ENCODE results near the gene COL26A1.

GRCh38 chr7:101582971-101583370 is 220.3 kb downstream of the COL26A1 start:
- TF ChIP-seq EZH2 (IDR thresholded peaks at IDR 0.05) (no peak), POLR2AphosphoS5 (IDR thresholded peaks at IDR 0.05; ENCODE audit: borderline replicate concordance, low read depth, low read length) (no peak), FOXP2 (optimal IDR thresholded peaks at IDR 0.05; ENCODE audit: control extremely low read depth, extremely low read length, insufficient read depth) (no peak)

Data from SK-N-MC (cell line).